Measurements from ENCODE around the gene TPCN2.

GRCh38 chr11:69008737-69009440 lies 39.8 kb upstream of the TPCN2 start:
- TF ChIP-seq POLR2A (IDR thresholded peaks at IDR 0.05; ENCODE audit: low read depth): peak; percentile 6
- TF ChIP-seq CTCF (IDR thresholded peaks at IDR 0.05): no peak
- TF ChIP-seq EP300 (IDR thresholded peaks at IDR 0.05): no peak

Data from esophagus muscularis mucosa (tissue), 4 donors.